Fibroblast of pulmonary artery (primary cell): Measurements from ENCODE around the gene ABCA4.
A peak's percentile ranks its signal among the peaks of the same experiment; 100 is the strongest.

ENCODE experiments used
- DNase-seq: peaks from one replicate; pipeline ENCODE4 v3.0.0-alpha.2; 2010; ENCODE audit warnings: low read depth
- H3K4me3 ChIP-seq: replicated peaks from 2 replicates; pipeline ENCODE4 v1.5.1; 2011; ENCODE audit warnings: low read depth, mild to moderate bottlenecking, control low read depth, low read length, moderate library complexity
- TF ChIP-seq, protein P1 (sequence below): IDR thresholded peaks from 2 replicates; pipeline ENCODE4 v1.5.1; 2011; ENCODE audit warnings: mild to moderate bottlenecking, control low read depth, low read length, inconsistent platforms; ENCODE audit errors: missing control alignments

The ABCA4 gene

DNA sequence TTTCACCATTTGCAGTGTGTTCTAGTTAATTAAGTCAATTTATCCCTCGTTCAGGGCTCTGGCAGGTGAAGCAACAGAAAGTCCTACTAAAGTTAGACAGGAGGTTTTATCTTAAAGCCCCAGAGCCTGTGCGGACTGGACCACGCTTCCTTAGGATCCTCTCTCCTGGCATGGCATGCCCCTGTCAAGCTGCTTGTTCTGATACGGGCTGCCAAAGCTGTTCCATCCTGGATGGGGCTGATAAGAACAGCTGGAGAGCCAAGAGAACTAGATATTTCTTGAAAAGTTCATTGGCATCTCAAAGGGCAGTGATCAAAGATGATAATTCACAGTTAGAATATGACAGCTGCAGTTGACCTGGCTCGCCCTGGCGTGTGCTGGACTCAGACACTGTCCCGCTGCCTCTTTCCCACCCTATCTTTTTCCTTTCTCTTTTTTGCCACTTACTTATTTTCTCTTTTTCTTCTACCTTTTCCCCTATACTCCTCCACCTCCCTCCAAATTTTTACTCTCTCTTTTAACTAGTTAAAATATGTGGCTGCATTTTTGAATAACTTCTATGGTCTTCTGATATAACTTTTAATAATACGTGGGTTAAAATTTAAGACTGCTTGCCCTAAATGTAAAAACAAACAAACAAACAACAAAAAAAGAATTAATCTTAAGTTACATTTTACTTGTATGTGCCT lies 96.7 kb downstream of the ABCA4 start:
- TF ChIP-seq, protein P1, sequence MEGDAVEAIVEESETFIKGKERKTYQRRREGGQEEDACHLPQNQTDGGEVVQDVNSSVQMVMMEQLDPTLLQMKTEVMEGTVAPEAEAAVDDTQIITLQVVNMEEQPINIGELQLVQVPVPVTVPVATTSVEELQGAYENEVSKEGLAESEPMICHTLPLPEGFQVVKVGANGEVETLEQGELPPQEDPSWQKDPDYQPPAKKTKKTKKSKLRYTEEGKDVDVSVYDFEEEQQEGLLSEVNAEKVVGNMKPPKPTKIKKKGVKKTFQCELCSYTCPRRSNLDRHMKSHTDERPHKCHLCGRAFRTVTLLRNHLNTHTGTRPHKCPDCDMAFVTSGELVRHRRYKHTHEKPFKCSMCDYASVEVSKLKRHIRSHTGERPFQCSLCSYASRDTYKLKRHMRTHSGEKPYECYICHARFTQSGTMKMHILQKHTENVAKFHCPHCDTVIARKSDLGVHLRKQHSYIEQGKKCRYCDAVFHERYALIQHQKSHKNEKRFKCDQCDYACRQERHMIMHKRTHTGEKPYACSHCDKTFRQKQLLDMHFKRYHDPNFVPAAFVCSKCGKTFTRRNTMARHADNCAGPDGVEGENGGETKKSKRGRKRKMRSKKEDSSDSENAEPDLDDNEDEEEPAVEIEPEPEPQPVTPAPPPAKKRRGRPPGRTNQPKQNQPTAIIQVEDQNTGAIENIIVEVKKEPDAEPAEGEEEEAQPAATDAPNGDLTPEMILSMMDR = no peak

GRCh38 chr1:94022471-94023189 lies 98.3 kb downstream of the ABCA4 start:
- H3K4me3 ChIP-seq = no peak overlapping the region
- peak; percentile 97 for DNase-seq
- TF ChIP-seq, protein P1 = no peak

More for the DNA sequence above, 96.7 kb downstream of the ABCA4 start:
- no peak for DNase-seq
- no peak overlapping the region for H3K4me3 ChIP-seq

GRCh38 chr1:94020764-94021579 lies 100.0 kb downstream of the ABCA4 start:
- TF ChIP-seq, protein P1 = no peak
- peak; percentile 96 for DNase-seq
- H3K4me3 ChIP-seq = no peak overlapping the region

GRCh38 chr1:94019327-94019726 lies 101.6 kb downstream of the ABCA4 start:
- no peak overlapping the region for H3K4me3 ChIP-seq
- no peak for DNase-seq
- TF ChIP-seq, protein P1 = no peak

- DNase-seq = no peak
- TF ChIP-seq, protein P1 = no peak
- no peak overlapping the region for H3K4me3 ChIP-seq
These were observed 103.7 kb downstream of the ABCA4 start for GRCh38 chr1:94017155-94017829.

DNA sequence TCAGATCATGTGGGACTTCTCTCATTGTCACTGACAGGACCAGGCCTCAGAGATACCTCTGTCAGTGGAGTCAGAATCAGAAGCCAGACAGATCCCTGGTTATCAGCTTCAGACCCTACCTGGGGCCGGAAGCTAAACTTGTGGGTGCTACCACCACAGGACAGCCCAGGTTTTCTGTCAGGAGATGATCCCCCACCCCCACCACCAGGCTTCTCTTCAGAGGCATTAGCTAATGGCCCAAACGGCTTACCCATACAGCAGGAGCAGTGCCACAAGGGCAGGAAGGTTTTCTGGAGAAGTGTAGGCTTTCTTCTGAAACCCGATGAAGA lies 105.5 kb downstream of the ABCA4 start:
- no peak overlapping the region for H3K4me3 ChIP-seq
- DNase-seq = no peak
- TF ChIP-seq, protein P1 = no peak
